OCI-LY3 (cell line): ENCODE measurements around the gene ACTL7A.

ENCODE experiments used
- H2AFZ ChIP-seq: fragments of 200-600, 300-600 bp; shearing (Covaris generic); 2 replicates; pipeline ENCODE4 v1.6.0; 2014; ENCODE audit warnings: antibody characterized with exemption, low read depth, low read length
- H3K27ac ChIP-seq: fragments of 200-600, 300-600 bp; sonication (generic); 2 replicates; pipeline ENCODE4 v1.5.1; 2014; ENCODE audit warnings: mild to moderate bottlenecking, low read length, moderate library complexity, mixed read lengths
- H3K27me3 ChIP-seq: fragments of 200-600, 300-600 bp; sonication (generic); 2 replicates; pipeline ENCODE4 v1.6.1; 2014; ENCODE audit warnings: low read depth, low read length, mixed read lengths
- H3K36me3 ChIP-seq: fragments of 200-600, 300-600 bp; sonication (generic); replicated peaks from 2 replicates; pipeline ENCODE3; 2014; ENCODE audit warnings: low read depth, low read length, mixed read lengths
- H3K4me1 ChIP-seq: fragments of 300-600, 200-600 bp; sonication (generic); 2 replicates; pipeline ENCODE4 v1.6.1; 2014; ENCODE audit warnings: low read length, mixed read lengths
- H3K4me2 ChIP-seq: fragments of 200-600, 300-600 bp; sonication (generic); 2 replicates; pipeline ENCODE4 v1.6.1; 2014; ENCODE audit warnings: low read length, mixed read lengths
- H3K4me3 ChIP-seq: fragments of 300-600, 200-600 bp; sonication (generic); 2 replicates; pipeline ENCODE4 v1.5.1; 2014; ENCODE audit warnings: antibody characterized with exemption, mild to moderate bottlenecking, low read length, moderate library complexity
- H3K79me2 ChIP-seq: fragments of 300-600, 200-600 bp; shearing (Covaris generic); 2 replicates; pipeline ENCODE4 v1.6.1; 2014; ENCODE audit warnings: mild to moderate bottlenecking, low read length, mixed read lengths
- H3K9ac ChIP-seq: fragments of 300-600, 200-600 bp; shearing (Covaris generic); 2 replicates; pipeline ENCODE4 v1.6.0; 2014; ENCODE audit warnings: mild to moderate bottlenecking, low read length, moderate library complexity
- H3K9me3 ChIP-seq: fragments of 200-600, 300-600 bp; shearing (Covaris generic); 2 replicates; pipeline ENCODE4 v1.6.1; 2014; ENCODE audit warnings: low read length, mixed read lengths; ENCODE audit not compliant: insufficient read depth
- H4K20me1 ChIP-seq: fragments of 200-600, 300-600 bp; sonication (generic); 2 replicates; pipeline ENCODE4 v1.6.1; 2016; ENCODE audit warnings: low read length, mixed read lengths; ENCODE audit not compliant: insufficient read depth
- CTCF ChIP-seq: fragments of 200-600, 300-600 bp; sonication (generic); IDR thresholded peaks from 2 replicates; pipeline ENCODE4 v1.5.1; 2014; ENCODE audit warnings: antibody characterized with exemption, low read length, low read depth
- EZH2phosphoT487 ChIP-seq: fragments of 200-600 bp; shearing (Covaris generic); IDR thresholded peaks from 2 replicates; pipeline ENCODE4 v1.6.1; 2018; ENCODE audit warnings: antibody characterized with exemption, mixed run types, low read depth

ACTL7A gene

GRCh38 chr9:108857572-108857971 lies 4.5 kb upstream of the ACTL7A start:
- Histone ChIP-seq H3K36me3 (no peaks in the 10 kb centered on the region), H4K20me1 (no peaks in the 10 kb centered on the region), H3K79me2 (no peaks in the 10 kb centered on the region), H3K27me3 (no peaks in the 10 kb centered on the region), H3K27ac (no peak overlapping the region), H3K4me2 (no peak overlapping the region), H3K9ac (no peak overlapping the region), H3K4me1 (no peaks in the 10 kb centered on the region), H2AFZ (no peak overlapping the region), H3K9me3 (no peaks in the 10 kb centered on the region), H3K4me3 (no peak overlapping the region)
- TF ChIP-seq CTCF = no peak
- TF ChIP-seq EZH2phosphoT487 = no peak

- Histone ChIP-seq H3K4me3 (no peak overlapping the region), H3K36me3 (no peaks in the 10 kb centered on the region), H3K27ac (no peak overlapping the region), H3K4me2 (no peak overlapping the region), H3K4me1 (no peaks in the 10 kb centered on the region), H3K9ac (no peak overlapping the region), H3K79me2 (no peaks in the 10 kb centered on the region), H2AFZ (no peak overlapping the region), H4K20me1 (no peaks in the 10 kb centered on the region), H3K9me3 (no peaks in the 10 kb centered on the region), H3K27me3 (no peaks in the 10 kb centered on the region)
- no peak for TF ChIP-seq EZH2phosphoT487
- TF ChIP-seq CTCF = no peak
Measured at GRCh38 chr9:108859459-108860114, 2.5 kb upstream of the ACTL7A start.

GRCh38 chr9:108860354-108860753 lies 1.7 kb upstream of the ACTL7A start:
- Histone ChIP-seq H3K9ac (no peak overlapping the region), H3K4me1 (no peaks in the 10 kb centered on the region), H3K4me3 (no peak overlapping the region), H3K9me3 (no peaks in the 10 kb centered on the region), H3K79me2 (no peaks in the 10 kb centered on the region), H3K36me3 (no peaks in the 10 kb centered on the region), H3K4me2 (no peak overlapping the region), H2AFZ (no peak overlapping the region), H3K27me3 (no peaks in the 10 kb centered on the region), H3K27ac (no peak overlapping the region), H4K20me1 (no peaks in the 10 kb centered on the region)
- no peak for TF ChIP-seq EZH2phosphoT487
- TF ChIP-seq CTCF = no peak

GRCh38 chr9:108860764-108861163 lies 1.3 kb upstream of the ACTL7A start:
- H3K36me3 ChIP-seq = no peaks in the 10 kb centered on the region
- no peaks in the 10 kb centered on the region for H3K9me3 ChIP-seq
- no peak overlapping the region for H3K9ac ChIP-seq
- no peak overlapping the region for H3K4me3 ChIP-seq
- no peaks in the 10 kb centered on the region for H3K27me3 ChIP-seq
- no peak for TF ChIP-seq EZH2phosphoT487
- no peak for TF ChIP-seq CTCF
- no peaks in the 10 kb centered on the region for H4K20me1 ChIP-seq
- H2AFZ ChIP-seq = no peak overlapping the region
- no peaks in the 10 kb centered on the region for H3K4me1 ChIP-seq
- no peaks in the 10 kb centered on the region for H3K79me2 ChIP-seq
- no peak overlapping the region for H3K27ac ChIP-seq
- H3K4me2 ChIP-seq = no peak overlapping the region
